T47D (cell line): ENCODE measurements around the gene BLTP2.
"Not testable (repeated sequence)": the region's sequence is repeated elsewhere in the genome, so short reads cannot be mapped to it uniquely, and the experiment has no call there.

Source experiments
- DNase-seq, 2 experiments: peaks; one replicate each; pipeline versions ENCODE4 v3.0.0 to v3.0.0-alpha.2; 2011 to 2012; ENCODE audit warnings: low read depth in 1 of 2, low spot score in 1 of 2
- JUND ChIP-seq: IDR thresholded peaks from 2 replicates; pipeline ENCODE4 v1.6.1; 2012; ENCODE audit warnings: low read depth
- in situ Hi-C: cut with HindIII; loops from 2 replicates; pipeline ENCODE4 v1.10.0; 2016; ENCODE audit warnings: low sequenced_read_pairs, low pct_unique_long_range_greater_than_20kb

BLTP2 gene

DNA sequence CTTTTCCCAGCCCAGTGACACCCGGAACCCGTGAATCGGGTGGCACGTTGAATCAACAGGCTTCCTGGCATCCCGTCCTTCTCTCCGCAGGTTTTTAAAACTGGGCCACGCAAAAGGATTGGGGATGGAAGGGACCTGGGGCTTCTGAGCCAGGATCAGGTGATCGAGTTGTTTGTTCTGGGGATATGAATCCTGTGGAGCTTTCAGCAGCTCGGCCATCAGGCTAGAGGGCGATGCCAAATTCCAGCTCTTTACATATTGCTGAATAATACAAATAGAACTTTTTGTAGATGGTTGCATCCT lies 17.5 kb upstream of the BLTP2 start:
- peak in 1 of 2 experiments; percentile 23 for DNase-seq
- in situ Hi-C loops = no loop called here
- no peak for TF ChIP-seq JUND

DNA sequence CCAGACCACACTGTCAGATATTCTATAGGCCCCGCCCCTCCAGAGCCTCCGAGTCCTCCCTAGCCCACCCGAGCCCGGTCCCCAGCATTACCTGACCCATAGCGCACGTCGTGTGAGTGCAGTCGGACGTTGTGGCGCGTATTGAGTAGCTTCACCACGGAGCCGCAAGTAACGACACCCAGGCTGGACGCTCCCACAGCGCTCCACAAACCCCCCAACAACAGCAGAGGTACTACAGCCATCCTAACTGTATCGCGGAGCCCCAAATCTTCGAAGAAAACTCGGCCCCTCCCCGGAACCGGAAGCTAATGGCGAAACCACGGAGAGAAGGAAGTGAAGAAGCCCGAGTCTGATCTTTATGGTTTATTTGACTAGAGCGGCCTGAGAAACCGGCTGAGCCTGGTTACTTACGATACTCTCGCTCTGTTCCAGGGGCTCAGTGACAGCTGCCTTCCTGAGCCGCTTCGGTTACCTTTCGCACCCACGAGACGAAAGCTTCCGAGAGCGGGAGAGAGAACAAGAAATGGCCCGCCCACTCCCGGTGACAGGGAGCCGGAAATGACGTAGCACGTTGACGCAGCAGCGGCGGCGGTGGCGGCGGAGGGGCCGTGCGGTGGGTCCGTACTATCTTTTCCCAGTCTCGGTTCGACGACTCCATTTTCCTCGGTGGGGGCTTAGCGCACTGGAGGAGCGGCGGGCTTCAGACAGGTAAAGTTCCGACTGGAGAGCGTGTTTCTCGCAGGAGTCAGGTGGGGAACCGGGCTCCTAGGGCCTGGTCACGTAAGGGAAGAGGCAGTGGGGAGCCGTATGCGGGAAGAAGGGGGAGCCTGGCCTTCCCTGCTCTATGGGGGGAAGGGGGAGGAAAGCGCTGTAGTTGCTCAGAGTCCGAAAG lies 16.9 kb upstream of the BLTP2 start, which contains the start of the genes SDF2 and SUPT6H:
Gene SDF2 (minus strand): TSS at position 272 of the 892 bp plus-strand sequence. CDS start 30 bp downstream, at position 242.
Gene SUPT6H (plus strand): TSS at position 571 of the 892 bp plus-strand sequence. CDS start 11,197 bp downstream, outside the sequence.
- in situ Hi-C loops = no loop called here
- TF ChIP-seq JUND = no peak
- peak; percentile 92 to 94 for DNase-seq

DNA sequence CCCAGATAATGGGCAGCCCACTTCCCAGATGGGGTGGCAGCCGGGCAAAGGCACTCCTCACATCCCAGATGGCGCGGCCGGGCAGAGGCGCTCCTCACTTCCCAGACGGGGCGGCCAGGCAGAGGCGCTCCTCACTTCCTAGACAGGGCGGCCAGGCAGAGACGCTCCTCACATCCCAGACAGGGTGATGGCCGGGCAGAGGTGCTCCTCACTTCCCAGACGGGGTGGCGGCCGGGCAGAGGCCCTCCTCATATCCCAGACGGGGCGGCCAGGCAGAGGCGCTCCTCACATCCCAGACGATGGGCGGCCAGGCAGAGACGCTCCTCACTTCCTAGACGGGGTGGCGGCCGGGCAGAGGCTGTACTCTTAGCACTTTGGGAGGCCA lies 14.5 kb upstream of the BLTP2 start:
- DNase-seq, in situ Hi-C loops: not testable (repeated sequence)

DNA sequence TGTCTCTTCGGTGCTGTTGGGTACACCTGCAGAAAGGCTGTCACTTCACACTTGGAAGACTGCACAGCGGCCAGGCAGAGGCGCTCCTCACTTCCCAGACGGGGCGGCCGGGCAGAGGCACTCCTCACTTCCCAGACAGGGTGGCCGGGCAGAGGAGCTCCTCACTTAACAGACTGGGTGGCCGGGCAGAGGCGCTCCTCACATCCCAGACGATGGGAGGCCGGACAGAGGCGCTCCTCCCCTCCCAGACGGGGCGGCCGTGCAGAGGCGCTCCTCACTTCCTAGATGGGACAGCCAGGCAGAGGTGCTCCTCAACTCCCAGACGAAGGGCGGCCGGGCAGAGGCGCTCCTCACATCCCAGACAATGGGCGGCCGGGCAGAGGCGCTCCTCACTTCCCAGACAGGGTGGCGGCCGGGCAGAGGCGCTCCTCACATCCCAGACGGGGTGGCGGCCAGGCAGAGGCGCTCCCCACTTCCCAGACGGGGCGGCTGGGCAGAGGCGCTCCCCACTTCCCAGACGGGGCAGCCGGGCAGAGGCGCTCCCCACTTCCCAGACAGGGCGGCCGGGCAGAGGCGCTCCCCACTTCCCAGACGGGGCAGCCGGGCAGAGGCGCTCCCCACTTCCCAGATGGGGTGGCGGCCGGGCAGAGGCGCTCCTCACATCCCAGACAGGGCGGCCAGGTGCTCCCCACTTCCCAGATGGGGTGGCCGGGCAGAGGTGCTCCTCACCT lies 14.0 kb upstream of the BLTP2 start:
- in situ Hi-C loops, DNase-seq: not testable (repeated sequence)

DNA sequence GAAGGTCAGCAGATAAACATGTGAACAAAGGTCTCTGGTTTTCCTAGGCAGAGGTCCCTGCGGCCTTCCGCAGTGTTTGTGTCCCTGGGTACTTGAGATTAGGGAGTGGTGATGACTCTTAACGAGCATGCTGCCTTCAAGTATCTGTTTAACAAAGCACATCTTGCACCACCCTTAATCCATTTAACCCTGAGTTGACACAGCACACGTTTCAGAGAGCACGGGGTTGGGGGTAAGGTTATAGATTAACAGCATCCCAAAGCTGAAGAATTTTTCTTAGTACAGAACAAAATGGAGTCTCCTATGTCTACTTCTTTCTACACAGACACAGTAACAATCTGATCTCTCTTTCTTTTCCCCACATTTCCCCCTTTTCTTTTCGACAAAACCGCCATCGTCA lies 13.4 kb upstream of the BLTP2 start:
- DNase-seq, in situ Hi-C loops: not testable (repeated sequence)

DNA sequence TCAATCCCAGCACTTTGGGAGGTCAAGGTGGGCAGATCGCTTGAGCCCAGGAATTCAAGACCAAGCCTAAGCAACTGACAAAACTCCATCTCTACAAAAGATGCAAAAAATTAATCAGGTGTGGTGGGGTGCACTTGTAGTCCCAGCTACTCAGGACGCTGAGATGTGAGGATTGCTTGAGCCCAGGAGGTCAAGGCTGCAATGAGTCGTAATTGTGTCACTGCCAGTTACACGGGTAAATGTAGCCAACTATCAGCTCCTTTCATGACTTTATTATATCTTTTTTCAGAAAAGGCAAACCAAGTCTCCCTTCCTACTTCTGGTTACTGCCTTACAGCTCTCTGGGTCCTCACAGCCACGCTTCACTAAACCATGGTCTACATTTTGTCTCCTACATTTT lies 12.8 kb upstream of the BLTP2 start:
- in situ Hi-C loops = no loop called here
- DNase-seq = no peak
- TF ChIP-seq JUND = no peak

DNA sequence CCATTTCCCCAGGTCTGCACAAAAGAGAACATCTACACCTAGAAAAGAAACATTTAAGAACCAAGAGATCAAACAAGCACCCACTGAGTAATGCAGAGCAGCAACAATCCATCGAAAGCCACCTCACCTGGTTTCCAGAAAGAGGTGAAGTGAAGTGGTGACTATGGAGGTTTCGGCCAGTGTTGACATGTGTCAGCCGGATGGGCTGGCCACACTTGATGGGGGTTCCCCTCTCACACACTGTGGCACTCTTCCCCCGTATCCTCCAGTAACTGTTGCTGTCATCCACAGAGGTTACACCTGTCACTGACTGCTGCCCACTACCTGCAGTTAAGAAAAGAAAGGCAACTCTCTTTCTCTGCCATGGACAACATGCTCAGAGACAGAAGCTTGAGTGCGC lies 10.2 kb upstream of the BLTP2 start:
- TF ChIP-seq JUND = no peak
- in situ Hi-C loops = no loop called here
- DNase-seq = no peak

DNA sequence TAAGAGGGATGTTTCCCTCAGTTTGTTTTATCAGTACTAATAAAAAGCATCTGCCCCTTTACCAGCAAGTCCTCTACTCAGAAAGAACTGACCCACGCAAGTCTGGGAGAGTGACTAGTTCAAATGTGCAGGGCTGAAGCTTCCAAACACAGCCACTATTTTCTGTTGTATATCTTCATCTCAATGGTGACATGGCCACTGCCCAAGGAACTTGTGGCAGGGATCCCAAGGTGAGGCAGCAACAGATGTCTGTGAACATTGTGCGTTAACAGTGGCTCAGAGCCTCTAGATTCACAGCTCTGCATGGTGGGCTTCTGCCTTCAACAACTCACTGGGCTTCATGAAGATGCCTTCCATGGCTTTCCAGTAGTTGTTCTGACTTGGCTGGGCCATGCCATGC lies 3.7 kb upstream of the BLTP2 start:
- no peak for TF ChIP-seq JUND
- in situ Hi-C loops = no loop called here
- DNase-seq = no peak

DNA sequence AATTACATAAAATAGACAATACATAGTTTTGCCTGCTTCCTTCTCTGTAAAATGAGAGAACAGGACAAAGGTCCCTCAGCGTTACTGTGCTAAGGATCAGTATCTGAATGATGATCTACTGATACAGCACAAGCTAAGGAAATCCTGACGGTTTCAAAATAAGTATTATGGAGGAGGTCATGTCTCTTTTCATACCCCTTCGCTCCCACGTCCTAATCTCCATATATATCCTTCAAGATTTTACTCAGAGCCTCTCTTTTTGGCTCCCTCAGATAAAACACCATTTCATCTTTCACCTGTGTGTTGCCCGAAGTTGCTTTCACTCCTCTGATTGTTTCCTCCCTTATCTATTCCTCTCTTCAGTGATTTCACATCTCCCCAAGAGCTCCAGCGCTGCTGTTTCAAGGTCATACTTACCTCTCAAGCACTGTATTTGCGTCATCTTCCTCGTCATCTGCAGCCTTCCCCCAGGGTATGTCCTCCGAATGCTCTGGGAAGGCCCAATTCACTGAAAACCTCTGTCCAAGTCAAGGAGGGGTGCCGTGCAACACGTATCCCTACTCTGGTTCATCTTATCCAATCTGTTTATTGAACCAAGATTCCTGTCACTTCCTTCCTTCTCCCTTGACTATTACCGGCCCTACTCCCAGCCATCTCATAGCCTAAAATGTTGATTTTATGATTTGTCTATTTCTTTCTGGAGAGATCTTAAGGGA lies 1.2 kb upstream of the BLTP2 start:
- peak in 1 of 2 experiments; percentile 21 for DNase-seq
- in situ Hi-C loops = no loop called here
- TF ChIP-seq JUND = no peak

DNA sequence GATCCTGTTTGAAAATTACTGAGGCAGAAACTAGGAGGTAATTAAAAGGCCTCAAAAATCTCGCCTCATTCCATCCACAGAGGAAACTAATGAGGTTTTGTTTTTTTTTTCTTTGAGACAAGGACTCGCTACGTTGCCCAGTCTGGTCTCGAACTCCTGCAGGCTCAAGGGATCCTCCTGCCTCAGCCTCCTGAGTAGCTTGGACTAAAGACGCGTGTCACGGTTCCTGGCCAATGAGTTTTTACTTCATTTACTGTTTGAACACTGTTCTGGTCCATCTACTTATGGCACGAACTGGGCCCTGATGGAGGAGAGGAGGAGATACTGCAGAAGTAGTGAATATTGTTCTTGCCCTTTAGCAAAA lies 600 bp upstream of the BLTP2 start:
- no peak for DNase-seq
- TF ChIP-seq JUND = no peak
- in situ Hi-C loops = no loop called here

DNA sequence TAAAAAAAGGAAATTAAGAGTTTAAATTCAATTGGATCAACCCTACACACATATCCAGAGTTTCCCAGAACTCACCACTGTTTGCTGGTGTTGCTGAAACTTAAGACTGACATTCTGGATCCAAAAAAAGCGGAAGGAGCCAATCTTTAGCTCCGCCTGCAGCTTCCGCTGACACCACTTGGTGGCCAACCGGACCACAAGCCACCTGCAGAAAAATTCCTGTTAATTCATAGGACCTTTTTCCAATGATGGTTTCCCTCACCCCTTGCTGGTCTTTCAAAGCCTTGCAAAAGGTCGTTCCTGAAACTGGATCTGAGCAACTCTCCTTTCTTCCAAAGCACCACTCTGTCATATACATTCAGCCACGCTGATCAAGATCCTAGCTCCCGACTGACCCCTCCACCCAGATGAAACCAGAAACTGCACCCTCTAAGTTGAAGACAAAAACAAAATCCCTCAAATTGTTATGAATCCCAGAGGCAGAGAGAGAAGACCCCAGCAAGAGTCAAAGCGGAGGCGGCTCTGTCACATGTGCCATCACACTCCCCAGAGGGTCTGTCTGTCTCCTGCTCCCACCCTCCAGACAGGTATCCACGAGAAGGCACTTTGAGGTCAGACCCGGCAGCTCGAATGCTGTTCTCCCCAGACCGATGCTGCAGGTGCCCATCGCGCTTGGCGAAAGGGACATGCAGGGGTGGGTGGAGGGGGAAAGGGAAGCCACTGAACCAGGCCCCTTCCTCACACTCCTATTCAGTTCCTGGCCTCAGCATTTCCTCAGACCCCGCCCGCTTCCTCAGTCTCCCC lies 773 bp downstream of the BLTP2 start:
- DNase-seq = peak; percentile 67 to 82
- in situ Hi-C loops = no loop called here
- no peak for TF ChIP-seq JUND

DNA sequence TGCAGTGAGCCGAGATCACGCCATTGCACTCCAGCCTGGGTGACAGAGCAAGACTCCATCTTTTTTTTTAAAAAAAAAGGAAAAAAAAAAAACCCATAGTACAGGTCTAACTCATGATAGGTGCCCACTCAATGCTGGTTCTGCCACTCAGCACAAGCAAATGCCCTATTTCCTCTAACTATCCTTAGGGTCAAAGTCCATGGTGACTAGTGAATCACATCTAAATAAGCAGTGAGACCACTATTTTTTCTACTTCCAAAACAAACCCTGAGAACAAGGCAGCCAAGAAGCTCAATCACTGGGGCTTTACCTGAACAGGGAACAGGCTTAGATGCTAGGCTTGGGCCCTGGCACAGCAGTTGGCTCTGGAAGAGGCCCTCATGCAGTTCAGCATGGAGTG lies 3.4 kb downstream of the BLTP2 start:
- in situ Hi-C loops = no loop called here
- no peak for DNase-seq
- TF ChIP-seq JUND = no peak
